ENCODE measurements around the gene C11orf68. TPM values are rescaled to one million over a fixed set of nuclear protein-coding genes. Genes with fewer than 3 reads are reported as not detected.

C11orf68 gene
- total RNA-seq, 1 experiment from 2014 or later: 20.1 TPM

DNA sequence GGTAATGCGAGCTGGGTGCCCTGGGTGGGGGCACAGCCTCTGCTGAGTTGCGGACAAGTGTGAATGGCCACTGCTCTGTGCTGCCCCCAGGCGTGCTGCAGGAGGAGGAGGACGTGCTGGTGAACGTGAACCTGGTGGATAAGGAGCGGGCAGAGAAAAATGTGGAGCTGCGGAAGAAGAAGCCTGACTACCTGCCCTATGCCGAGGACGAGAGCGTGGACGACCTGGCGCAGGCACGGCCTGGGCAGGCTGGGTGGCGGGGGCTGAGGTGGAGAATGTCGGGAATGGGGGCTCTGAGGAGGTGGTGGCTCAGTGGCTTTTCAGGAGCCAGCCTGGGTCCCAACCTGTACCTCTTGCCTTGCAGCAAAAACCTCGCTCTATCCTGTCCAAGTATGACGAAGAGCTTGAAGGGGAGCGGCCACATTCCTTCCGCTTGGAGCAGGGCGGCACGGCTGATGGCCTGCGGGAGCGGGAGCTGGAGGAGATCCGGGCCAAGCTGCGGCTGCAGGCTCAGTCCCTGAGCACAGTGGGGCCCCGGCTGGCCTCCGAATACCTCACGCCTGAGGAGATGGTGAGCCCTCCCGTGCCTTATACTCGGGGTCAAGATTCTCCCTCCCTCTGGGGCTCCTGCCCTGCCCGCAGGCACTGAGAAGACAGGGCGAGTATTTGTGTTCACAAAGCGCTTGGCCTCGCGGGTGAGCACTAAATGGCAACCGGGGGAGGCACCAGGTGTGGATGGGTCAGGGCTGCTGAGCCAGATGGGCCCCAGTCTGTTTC is 47.3 kb upstream of the C11orf68 start:
- peaks cover 57% of the 10 kb centered on the region for H3K36me3 Mint-ChIP-seq (ENCODE audit: insufficient read depth, unreplicated experiment)
- H3K27ac Mint-ChIP-seq (ENCODE audit: unreplicated experiment): no peak overlapping the region
- peaks cover 13% of the 10 kb centered on the region for H3K4me1 Mint-ChIP-seq (ENCODE audit: low read depth, unreplicated experiment)
- no peak for DNase-seq
- CTCF ChIA-PET: interaction anchor here (0.6 kb wide), 1 partner anchor 78 kb away, joined by 11 read pairs; the partner anchor contains the start of gene FIBP
- no peaks in the 10 kb centered on the region for H3K27me3 Mint-ChIP-seq (ENCODE audit: insufficient read depth, unreplicated experiment)
- Histone ChIP-seq H3K36me3 (ENCODE audit: control insufficient read depth, insufficient read depth, low read length) (peaks cover 1% of the 10 kb centered on the region), H3K4me3 (ENCODE audit: low read depth, low read length) (no peak overlapping the region), H3K27me3 (replicated peaks; ENCODE audit: control insufficient read depth, insufficient read depth, low read length) (no peaks in the 10 kb centered on the region), H3K4me1 (peaks cover 10% of the 10 kb centered on the region), H3K9me3 (no peaks in the 10 kb centered on the region)
- no peaks in the 10 kb centered on the region for H3K9me3 Mint-ChIP-seq (ENCODE audit: unreplicated experiment)
- TF ChIP-seq, protein P1, sequence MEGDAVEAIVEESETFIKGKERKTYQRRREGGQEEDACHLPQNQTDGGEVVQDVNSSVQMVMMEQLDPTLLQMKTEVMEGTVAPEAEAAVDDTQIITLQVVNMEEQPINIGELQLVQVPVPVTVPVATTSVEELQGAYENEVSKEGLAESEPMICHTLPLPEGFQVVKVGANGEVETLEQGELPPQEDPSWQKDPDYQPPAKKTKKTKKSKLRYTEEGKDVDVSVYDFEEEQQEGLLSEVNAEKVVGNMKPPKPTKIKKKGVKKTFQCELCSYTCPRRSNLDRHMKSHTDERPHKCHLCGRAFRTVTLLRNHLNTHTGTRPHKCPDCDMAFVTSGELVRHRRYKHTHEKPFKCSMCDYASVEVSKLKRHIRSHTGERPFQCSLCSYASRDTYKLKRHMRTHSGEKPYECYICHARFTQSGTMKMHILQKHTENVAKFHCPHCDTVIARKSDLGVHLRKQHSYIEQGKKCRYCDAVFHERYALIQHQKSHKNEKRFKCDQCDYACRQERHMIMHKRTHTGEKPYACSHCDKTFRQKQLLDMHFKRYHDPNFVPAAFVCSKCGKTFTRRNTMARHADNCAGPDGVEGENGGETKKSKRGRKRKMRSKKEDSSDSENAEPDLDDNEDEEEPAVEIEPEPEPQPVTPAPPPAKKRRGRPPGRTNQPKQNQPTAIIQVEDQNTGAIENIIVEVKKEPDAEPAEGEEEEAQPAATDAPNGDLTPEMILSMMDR (IDR thresholded peaks at IDR 0.05; ENCODE audit: insufficient read depth in 1 of 2, low read depth in 1 of 2, low read length in 1 of 2, severe bottlenecking in 1 of 2, unreplicated experiment in 1 of 2): no peak
- intact Hi-C loops (cut with micrococcal nuclease; ENCODE audit: unreplicated experiment): no loop called here
- POLR2A ChIA-PET: no interaction called here
- TSS peak; percentile 8 for BruUV-seq (replicated peaks)
- no peak overlapping the region for H3K4me3 Mint-ChIP-seq (ENCODE audit: unreplicated experiment)

DNA sequence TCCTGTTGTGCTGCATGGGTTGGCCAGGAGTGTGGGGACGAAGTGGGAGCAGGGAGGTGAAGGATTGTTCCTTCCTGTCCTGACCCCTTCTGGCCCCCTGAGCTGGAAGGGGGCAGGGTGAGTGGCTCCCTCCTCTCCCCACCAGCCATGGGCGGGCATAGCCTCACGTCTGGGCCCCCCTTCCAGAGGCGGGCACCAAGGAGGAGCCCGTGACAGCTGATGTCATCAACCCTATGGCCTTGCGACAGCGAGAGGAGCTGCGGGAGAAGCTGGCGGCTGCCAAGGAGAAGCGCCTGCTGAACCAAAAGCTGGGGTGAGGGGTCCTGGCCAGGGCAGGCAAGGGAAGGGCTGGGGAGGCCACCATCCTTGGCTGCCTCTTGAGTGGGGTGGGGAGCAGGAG is 46.0 kb upstream of the C11orf68 start:
- no peak overlapping the region for H3K4me3 Mint-ChIP-seq (ENCODE audit: unreplicated experiment)
- DNase-seq: no peak
- H3K4me3 ChIP-seq (ENCODE audit: low read depth, low read length): no peak overlapping the region
- ChIA-PET CTCF (no interaction called here), POLR2A (no interaction called here)
- TF ChIP-seq, protein P1 (IDR thresholded peaks at IDR 0.05; ENCODE audit: insufficient read depth in 1 of 2, low read depth in 1 of 2, low read length in 1 of 2, severe bottlenecking in 1 of 2, unreplicated experiment in 1 of 2): no peak
- no peak overlapping the region for H3K27ac Mint-ChIP-seq (ENCODE audit: unreplicated experiment)
- peaks cover 12% of the 10 kb centered on the region for H3K4me1 ChIP-seq
- peaks cover 13% of the 10 kb centered on the region for H3K4me1 Mint-ChIP-seq (ENCODE audit: low read depth, unreplicated experiment)
- intact Hi-C loops (cut with micrococcal nuclease; ENCODE audit: unreplicated experiment): loop anchor here (5.0 kb wide), 1 partner anchor 48 kb away; the partner anchor contains the start of genes C11orf68 and DRAP1
- peaks cover 51% of the 10 kb centered on the region for H3K36me3 Mint-ChIP-seq (ENCODE audit: insufficient read depth, unreplicated experiment)
- no peaks in the 10 kb centered on the region for H3K27me3 ChIP-seq (replicated peaks; ENCODE audit: control insufficient read depth, insufficient read depth, low read length)
- peaks cover 1% of the 10 kb centered on the region for H3K36me3 ChIP-seq (ENCODE audit: control insufficient read depth, insufficient read depth, low read length)
- H3K9me3 ChIP-seq: no peaks in the 10 kb centered on the region
- H3K9me3 Mint-ChIP-seq (ENCODE audit: unreplicated experiment): no peaks in the 10 kb centered on the region
- no TSS peak for BruUV-seq (replicated peaks)
- no peaks in the 10 kb centered on the region for H3K27me3 Mint-ChIP-seq (ENCODE audit: insufficient read depth, unreplicated experiment)

DNA sequence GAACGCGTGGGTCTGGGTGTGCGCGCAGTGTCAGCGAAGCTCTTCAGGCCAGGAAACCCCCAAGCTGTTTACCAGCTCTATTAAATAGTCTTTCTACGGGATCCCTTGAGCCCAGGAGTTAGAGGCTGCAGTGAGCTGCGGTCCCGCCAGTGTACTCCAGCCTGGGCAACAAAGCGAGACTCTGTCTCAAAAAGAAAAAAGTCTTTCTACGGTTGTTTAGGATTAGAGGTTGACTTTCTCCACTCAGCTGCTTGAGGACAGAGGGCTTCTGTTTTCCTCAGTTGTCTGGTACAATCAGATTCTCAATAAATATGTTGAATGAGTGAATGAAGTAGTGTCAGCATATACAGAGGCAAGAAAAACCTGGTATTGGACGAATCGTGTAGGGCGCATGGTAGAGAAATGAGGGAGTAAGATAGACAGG is 43.3 kb upstream of the C11orf68 start:
- CTCF ChIA-PET: interaction anchor here (1.2 to 2.3 kb wide), 2 partner anchors 72 to 102 kb away, joined by 3 to 6 read pairs; partner anchors contain the start of genes CCDC85B and MUS81
- BruUV-seq (replicated peaks): TSS peak; percentile 53
- Histone ChIP-seq H3K36me3 (ENCODE audit: control insufficient read depth, insufficient read depth, low read length) (peaks cover 1% of the 10 kb centered on the region), H3K4me1 (peaks cover 12% of the 10 kb centered on the region), H3K9me3 (no peaks in the 10 kb centered on the region), H3K27me3 (replicated peaks; ENCODE audit: control insufficient read depth, insufficient read depth, low read length) (no peaks in the 10 kb centered on the region), H3K4me3 (ENCODE audit: low read depth, low read length) (peak overlapping the region; percentile 94)
- no peaks in the 10 kb centered on the region for H3K27me3 Mint-ChIP-seq (ENCODE audit: insufficient read depth, unreplicated experiment)
- TF ChIP-seq, protein P1 (IDR thresholded peaks at IDR 0.05; ENCODE audit: insufficient read depth in 1 of 2, low read depth in 1 of 2, low read length in 1 of 2, severe bottlenecking in 1 of 2, unreplicated experiment in 1 of 2): no peak
- no peak for DNase-seq
- POLR2A ChIA-PET: interaction anchor here (0.6 to 0.9 kb wide), 2 partner anchors 9 to 89 kb away, joined by 3 read pairs; no protein-coding TSS in a partner anchor
- H3K27ac Mint-ChIP-seq (ENCODE audit: unreplicated experiment): peak overlapping the region; percentile 73
- peak overlapping the region; percentile 72 for H3K4me3 Mint-ChIP-seq (ENCODE audit: unreplicated experiment)
- H3K36me3 Mint-ChIP-seq (ENCODE audit: insufficient read depth, unreplicated experiment): peaks cover 43% of the 10 kb centered on the region
- intact Hi-C loops (cut with micrococcal nuclease; ENCODE audit: unreplicated experiment): loop anchor here (5.0 kb wide), 1 partner anchor 45 kb away; the partner anchor contains the start of genes C11orf68 and DRAP1
- peaks cover 13% of the 10 kb centered on the region for H3K4me1 Mint-ChIP-seq (ENCODE audit: low read depth, unreplicated experiment)
- H3K9me3 Mint-ChIP-seq (ENCODE audit: unreplicated experiment): no peaks in the 10 kb centered on the region
